ENCODE measurements around the gene PTBP3. TPM values are rescaled to one million over a fixed set of nuclear protein-coding genes. Genes with fewer than 3 reads are reported as not detected.

Gene PTBP3
- polyA plus RNA-seq, 1 of the 3 experiments (the other 2 are of a cell fraction) = 6.1 TPM

DNA sequence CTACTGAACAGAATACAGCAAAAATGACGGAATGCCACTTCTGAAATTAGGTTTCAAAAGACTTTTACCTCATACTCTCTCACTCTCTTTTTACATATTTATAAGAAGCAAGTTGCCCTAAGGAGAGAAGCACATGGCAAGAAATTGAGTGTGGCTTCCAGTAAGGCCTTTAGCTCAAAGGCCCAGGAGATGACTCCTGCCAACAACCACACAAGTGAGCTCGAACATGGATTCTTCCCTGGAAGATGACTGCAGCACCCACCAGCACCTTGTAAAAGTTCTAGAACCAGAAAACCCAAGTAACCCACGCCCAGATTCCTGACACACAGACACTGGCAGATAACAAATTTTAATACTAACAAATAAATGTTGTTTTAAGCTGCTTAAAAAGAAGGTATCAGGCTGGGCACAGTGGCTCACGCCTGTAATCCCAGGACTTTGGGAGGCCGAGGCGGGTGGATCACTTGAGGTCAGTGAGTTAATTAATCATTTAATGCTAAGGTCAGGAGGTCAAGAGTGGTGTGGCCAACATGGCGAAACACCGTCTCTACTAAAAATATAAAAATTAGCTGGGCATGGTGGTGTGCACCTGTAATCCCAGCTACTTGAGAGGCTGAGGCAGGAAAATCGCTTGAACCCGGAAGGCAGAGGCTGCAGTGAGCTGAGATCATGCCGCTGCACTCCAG lies 17.0 kb downstream of the PTBP3 start:
- Histone ChIP-seq H3F3A (replicated peaks; ENCODE audit: insufficient read depth) (peaks cover 6% of the 10 kb centered on the region), H3K9me3 (no peaks in the 10 kb centered on the region), H3K36me3 (replicated peaks in 1 of 2; ENCODE audit: control insufficient read depth in 1 of 2, insufficient read depth in 2 of 2, low read length in 1 of 2) (peaks cover 0 to 13% of the 10 kb centered on the region in 2 experiments), H3K4me1 (ENCODE audit: control insufficient read depth in 1 of 2, insufficient read depth in 2 of 2, low read depth in 1 of 2, low read length in 1 of 2) (no peaks in the 10 kb centered on the region), H3K4me2 (no peak overlapping the region), H3K4me3 (ENCODE audit: low read depth in 2 of 2, low read length in 1 of 2) (no peak overlapping the region), H3K9ac (no peak overlapping the region), H3K27me3 (ENCODE audit: insufficient read depth) (no peaks in the 10 kb centered on the region), H3K27ac (ENCODE audit: low read depth in 2 of 2, low read length in 1 of 2) (no peak overlapping the region), H3K79me2 (ENCODE audit: insufficient read depth) (peaks cover 99% of the 10 kb centered on the region), H3K9me2 (no peaks in the 10 kb centered on the region), H4K20me1 (ENCODE audit: insufficient read depth) (peaks cover 75% of the 10 kb centered on the region), H2AFZ (ENCODE audit: low read depth) (no peak overlapping the region)
- TF ChIP-seq, protein P1, sequence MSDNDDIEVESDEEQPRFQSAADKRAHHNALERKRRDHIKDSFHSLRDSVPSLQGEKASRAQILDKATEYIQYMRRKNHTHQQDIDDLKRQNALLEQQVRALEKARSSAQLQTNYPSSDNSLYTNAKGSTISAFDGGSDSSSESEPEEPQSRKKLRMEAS (IDR thresholded peaks at IDR 0.05; ENCODE audit: low read depth) = no peak
- TF ChIP-seq RCOR1 (IDR thresholded peaks at IDR 0.05; ENCODE audit: low read length) (no peak), MEF2A (IDR thresholded peaks at IDR 0.05; ENCODE audit: borderline replicate concordance, low read depth) (no peak), NRF1 (IDR thresholded peaks at IDR 0.05; ENCODE audit: low read depth, low read length) (no peak), YY1 (IDR thresholded peaks at IDR 0.05; ENCODE audit: low read depth) (no peak), POLR2AphosphoS5 (IDR thresholded peaks at IDR 0.05; ENCODE audit: low read depth, low read length) (no peak), EP300 (IDR thresholded peaks at IDR 0.05; ENCODE audit: borderline replicate concordance in 1 of 2, low read depth in 1 of 2, low read length in 1 of 2) (no peak), FOXM1 (IDR thresholded peaks at IDR 0.05; ENCODE audit: low read depth) (no peak), RFX5 (IDR thresholded peaks at IDR 0.05; ENCODE audit: low read length) (no peak), JUND (IDR thresholded peaks at IDR 0.05) (no peak), FOXJ3 (CRISPR knock-in tag; IDR thresholded peaks at IDR 0.05) (no peak), RAD21 (IDR thresholded peaks at IDR 0.05; ENCODE audit: low read length) (no peak), MXI1 (IDR thresholded peaks at IDR 0.05; ENCODE audit: low read depth, low read length) (no peak), TEAD4 (IDR thresholded peaks at IDR 0.05; ENCODE audit: borderline replicate concordance, insufficient read depth) (no peak)
- TF ChIP-seq, protein P2, sequence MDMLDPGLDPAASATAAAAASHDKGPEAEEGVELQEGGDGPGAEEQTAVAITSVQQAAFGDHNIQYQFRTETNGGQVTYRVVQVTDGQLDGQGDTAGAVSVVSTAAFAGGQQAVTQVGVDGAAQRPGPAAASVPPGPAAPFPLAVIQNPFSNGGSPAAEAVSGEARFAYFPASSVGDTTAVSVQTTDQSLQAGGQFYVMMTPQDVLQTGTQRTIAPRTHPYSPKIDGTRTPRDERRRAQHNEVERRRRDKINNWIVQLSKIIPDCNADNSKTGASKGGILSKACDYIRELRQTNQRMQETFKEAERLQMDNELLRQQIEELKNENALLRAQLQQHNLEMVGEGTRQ (IDR thresholded peaks at IDR 0.05; ENCODE audit: borderline replicate concordance, low read depth, low read length) = no peak
- TF ChIP-seq, protein P3, sequence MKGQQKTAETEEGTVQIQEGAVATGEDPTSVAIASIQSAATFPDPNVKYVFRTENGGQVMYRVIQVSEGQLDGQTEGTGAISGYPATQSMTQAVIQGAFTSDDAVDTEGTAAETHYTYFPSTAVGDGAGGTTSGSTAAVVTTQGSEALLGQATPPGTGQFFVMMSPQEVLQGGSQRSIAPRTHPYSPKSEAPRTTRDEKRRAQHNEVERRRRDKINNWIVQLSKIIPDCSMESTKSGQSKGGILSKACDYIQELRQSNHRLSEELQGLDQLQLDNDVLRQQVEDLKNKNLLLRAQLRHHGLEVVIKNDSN (IDR thresholded peaks at IDR 0.05; ENCODE audit: borderline replicate concordance, low read depth) = no peak
- TF ChIP-seq, protein P4, sequence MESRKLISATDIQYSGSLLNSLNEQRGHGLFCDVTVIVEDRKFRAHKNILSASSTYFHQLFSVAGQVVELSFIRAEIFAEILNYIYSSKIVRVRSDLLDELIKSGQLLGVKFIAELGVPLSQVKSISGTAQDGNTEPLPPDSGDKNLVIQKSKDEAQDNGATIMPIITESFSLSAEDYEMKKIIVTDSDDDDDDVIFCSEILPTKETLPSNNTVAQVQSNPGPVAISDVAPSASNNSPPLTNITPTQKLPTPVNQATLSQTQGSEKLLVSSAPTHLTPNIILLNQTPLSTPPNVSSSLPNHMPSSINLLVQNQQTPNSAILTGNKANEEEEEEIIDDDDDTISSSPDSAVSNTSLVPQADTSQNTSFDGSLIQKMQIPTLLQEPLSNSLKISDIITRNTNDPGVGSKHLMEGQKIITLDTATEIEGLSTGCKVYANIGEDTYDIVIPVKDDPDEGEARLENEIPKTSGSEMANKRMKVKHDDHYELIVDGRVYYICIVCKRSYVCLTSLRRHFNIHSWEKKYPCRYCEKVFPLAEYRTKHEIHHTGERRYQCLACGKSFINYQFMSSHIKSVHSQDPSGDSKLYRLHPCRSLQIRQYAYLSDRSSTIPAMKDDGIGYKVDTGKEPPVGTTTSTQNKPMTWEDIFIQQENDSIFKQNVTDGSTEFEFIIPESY (IDR thresholded peaks at IDR 0.05; ENCODE audit: borderline replicate concordance, low read depth) = no peak
- TF ChIP-seq, protein P5, sequence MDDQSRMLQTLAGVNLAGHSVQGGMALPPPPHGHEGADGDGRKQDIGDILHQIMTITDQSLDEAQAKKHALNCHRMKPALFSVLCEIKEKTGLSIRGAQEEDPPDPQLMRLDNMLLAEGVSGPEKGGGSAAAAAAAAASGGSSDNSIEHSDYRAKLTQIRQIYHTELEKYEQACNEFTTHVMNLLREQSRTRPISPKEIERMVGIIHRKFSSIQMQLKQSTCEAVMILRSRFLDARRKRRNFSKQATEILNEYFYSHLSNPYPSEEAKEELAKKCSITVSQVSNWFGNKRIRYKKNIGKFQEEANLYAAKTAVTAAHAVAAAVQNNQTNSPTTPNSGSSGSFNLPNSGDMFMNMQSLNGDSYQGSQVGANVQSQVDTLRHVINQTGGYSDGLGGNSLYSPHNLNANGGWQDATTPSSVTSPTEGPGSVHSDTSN (IDR thresholded peaks at IDR 0.05) = no peak
- TF ChIP-seq, protein P6, sequence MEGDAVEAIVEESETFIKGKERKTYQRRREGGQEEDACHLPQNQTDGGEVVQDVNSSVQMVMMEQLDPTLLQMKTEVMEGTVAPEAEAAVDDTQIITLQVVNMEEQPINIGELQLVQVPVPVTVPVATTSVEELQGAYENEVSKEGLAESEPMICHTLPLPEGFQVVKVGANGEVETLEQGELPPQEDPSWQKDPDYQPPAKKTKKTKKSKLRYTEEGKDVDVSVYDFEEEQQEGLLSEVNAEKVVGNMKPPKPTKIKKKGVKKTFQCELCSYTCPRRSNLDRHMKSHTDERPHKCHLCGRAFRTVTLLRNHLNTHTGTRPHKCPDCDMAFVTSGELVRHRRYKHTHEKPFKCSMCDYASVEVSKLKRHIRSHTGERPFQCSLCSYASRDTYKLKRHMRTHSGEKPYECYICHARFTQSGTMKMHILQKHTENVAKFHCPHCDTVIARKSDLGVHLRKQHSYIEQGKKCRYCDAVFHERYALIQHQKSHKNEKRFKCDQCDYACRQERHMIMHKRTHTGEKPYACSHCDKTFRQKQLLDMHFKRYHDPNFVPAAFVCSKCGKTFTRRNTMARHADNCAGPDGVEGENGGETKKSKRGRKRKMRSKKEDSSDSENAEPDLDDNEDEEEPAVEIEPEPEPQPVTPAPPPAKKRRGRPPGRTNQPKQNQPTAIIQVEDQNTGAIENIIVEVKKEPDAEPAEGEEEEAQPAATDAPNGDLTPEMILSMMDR (IDR thresholded peaks at IDR 0.05) = no peak
- 96% methylated on average over 11 of the region's 11 CpGs for WGBS (ENCODE audit: low lambda C conversion rate)
- ChIA-PET CTCF (no interaction called here), POLR2A (no interaction called here)
- DNase-seq = no peak
